Epithelial cell of esophagus (primary cell): ENCODE data around the gene ARCN1.
"Not testable (repeated sequence)": the region's sequence is repeated elsewhere in the genome, so short reads cannot be mapped to it uniquely, and the experiment has no call there.

Experiments
- DNase-seq: peaks from one replicate; pipeline ENCODE4 v3.0.0; 2010; ENCODE audit warnings: low read depth
- H3K4me3 ChIP-seq: 2 replicates; pipeline ENCODE4 v1.5.1; 2011; ENCODE audit warnings: mild to moderate bottlenecking, low read length, control low read depth
- TF ChIP-seq, protein P1 (sequence below): IDR thresholded peaks from 2 replicates; pipeline ENCODE4 v1.5.1; 2011; ENCODE audit warnings: low read depth, mild to moderate bottlenecking, low read length, control low read depth, inconsistent platforms; ENCODE audit not compliant: insufficient read depth; ENCODE audit errors: missing control alignments

The ARCN1 gene

DNA sequence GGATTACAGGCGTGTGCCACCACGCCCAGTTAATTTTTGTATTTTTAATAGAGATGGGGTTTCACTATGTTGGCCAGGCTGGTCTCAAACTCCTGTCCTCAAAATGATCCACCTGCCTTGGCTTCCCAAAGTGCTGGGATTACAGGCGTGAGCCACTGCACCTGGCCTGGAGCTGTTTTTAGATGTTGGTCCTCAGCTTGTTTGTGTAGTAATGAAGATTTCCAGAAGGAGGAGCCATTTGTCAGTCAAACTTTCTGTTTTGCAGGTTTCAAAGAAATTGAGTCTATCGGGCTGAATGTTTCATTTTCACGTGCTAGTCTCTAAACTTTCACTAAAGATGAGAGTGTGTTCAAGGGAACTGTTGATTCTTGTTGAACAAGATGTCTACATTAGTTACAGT, 22.8 kb downstream of the ARCN1 start:
- H3K4me3 ChIP-seq, result not testable (repeated sequence)
- TF ChIP-seq, protein P1, sequence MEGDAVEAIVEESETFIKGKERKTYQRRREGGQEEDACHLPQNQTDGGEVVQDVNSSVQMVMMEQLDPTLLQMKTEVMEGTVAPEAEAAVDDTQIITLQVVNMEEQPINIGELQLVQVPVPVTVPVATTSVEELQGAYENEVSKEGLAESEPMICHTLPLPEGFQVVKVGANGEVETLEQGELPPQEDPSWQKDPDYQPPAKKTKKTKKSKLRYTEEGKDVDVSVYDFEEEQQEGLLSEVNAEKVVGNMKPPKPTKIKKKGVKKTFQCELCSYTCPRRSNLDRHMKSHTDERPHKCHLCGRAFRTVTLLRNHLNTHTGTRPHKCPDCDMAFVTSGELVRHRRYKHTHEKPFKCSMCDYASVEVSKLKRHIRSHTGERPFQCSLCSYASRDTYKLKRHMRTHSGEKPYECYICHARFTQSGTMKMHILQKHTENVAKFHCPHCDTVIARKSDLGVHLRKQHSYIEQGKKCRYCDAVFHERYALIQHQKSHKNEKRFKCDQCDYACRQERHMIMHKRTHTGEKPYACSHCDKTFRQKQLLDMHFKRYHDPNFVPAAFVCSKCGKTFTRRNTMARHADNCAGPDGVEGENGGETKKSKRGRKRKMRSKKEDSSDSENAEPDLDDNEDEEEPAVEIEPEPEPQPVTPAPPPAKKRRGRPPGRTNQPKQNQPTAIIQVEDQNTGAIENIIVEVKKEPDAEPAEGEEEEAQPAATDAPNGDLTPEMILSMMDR, result peak; percentile 47
- peak; percentile 55 for DNase-seq

- H3K4me3 ChIP-seq, result no peak overlapping the region
- no peak for DNase-seq
- TF ChIP-seq, protein P1, result no peak
Measured at GRCh38 chr11:118596224-118597146, 24.3 kb downstream of the ARCN1 start.

DNA sequence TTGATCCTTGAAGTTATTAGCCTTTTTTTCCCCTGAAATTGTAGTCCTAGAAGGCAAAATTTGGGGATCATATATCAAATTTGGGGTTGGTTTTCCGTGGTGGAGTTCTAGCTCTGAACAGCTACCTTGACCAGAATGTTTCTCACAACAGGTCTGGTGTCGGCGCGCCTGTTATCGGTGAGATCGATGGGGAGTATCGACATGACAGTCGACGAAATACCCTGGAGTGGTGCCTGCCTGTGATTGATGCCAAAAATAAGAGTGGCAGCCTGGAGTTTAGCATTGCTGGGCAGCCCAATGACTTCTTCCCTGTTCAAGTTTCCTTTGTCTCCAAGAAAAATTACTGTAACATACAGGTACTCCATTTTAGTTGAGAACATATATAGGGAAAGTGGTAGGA, 25.3 kb downstream of the ARCN1 start:
- no peak for DNase-seq
- TF ChIP-seq, protein P1, result no peak
- no peak overlapping the region for H3K4me3 ChIP-seq

DNA sequence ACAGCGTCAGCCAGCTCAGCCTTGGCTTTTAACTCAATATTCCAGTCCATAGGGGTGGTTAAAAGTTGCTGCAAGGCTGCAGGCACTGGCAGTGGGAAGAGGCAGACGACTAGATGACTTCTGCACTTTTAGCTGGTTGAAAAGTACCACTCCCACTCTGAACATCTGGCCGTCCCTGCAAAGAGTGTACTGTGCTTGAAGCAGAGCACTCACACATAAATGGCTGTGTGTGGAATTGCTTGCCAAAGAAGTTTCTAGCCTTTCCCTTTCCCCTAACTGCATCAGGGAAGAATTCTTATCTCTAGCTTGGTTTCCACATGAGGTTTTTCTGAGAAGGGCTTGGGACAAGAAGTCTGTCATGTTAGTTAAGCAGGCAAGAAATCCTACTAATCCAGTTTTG, 30.1 kb downstream of the ARCN1 start:
- TF ChIP-seq, protein P1, result no peak
- no peak overlapping the region for H3K4me3 ChIP-seq
- DNase-seq, result no peak

GRCh38 chr11:118603709-118604108, 31.5 kb downstream of the ARCN1 start:
- not testable (repeated sequence) for DNase-seq, H3K4me3 ChIP-seq

GRCh38 chr11:118604566-118604965, 32.4 kb downstream of the ARCN1 start:
- DNase-seq, result no peak
- H3K4me3 ChIP-seq, result no peak overlapping the region
- TF ChIP-seq, protein P1, result no peak

GRCh38 chr11:118605116-118605867, 33.1 kb downstream of the ARCN1 start:
- H3K4me3 ChIP-seq, result no peak overlapping the region
- TF ChIP-seq, protein P1, result no peak
- DNase-seq, result no peak
